ENCODE measurements around the gene APMAP.

Gene APMAP

GRCh38 chr20:24916412-24916811, 76.1 kb downstream of the APMAP start:
- no peaks in the 10 kb centered on the region for H3K79me2 ChIP-seq (ENCODE audit: insufficient read depth, low read depth)

GRCh38 chr20:24915892-24916291, 76.7 kb downstream of the APMAP start:
- Histone ChIP-seq H4K20me1 (ENCODE audit: insufficient read depth) (no peaks in the 10 kb centered on the region), H3K9ac (no peak overlapping the region), H3K27me3 (ENCODE audit: insufficient read depth, low read depth) (no peaks in the 10 kb centered on the region), H2AFZ (ENCODE audit: low read depth) (no peak overlapping the region), H3K4me1 (ENCODE audit: low read depth, poor library complexity, severe bottlenecking) (peaks cover 24% of the 10 kb centered on the region), H3K36me3 (ENCODE audit: insufficient read depth) (no peaks in the 10 kb centered on the region), H3K27ac (no peak overlapping the region), H3K79me2 (ENCODE audit: insufficient read depth, low read depth) (no peaks in the 10 kb centered on the region), H3K4me3 (IDR thresholded peaks at IDR 0.05; ENCODE audit: insufficient read depth, low read depth, low read length) (no peak overlapping the region), H3K4me2 (no peak overlapping the region)
- no peak for TF ChIP-seq CTCF (conservative IDR thresholded peaks at IDR 0.05; ENCODE audit: low read depth, low read length)

More at GRCh38 chr20:24916412-24916811, 76.1 kb downstream of the APMAP start:
- Histone ChIP-seq H3K36me3 (ENCODE audit: insufficient read depth) (no peaks in the 10 kb centered on the region), H3K9ac (no peak overlapping the region), H3K4me2 (no peak overlapping the region), H3K4me1 (ENCODE audit: low read depth, poor library complexity, severe bottlenecking) (peaks cover 24% of the 10 kb centered on the region), H3K27ac (no peak overlapping the region), H2AFZ (ENCODE audit: low read depth) (no peak overlapping the region), H3K4me3 (IDR thresholded peaks at IDR 0.05; ENCODE audit: insufficient read depth, low read depth, low read length) (no peak overlapping the region), H4K20me1 (ENCODE audit: insufficient read depth) (no peaks in the 10 kb centered on the region), H3K27me3 (ENCODE audit: insufficient read depth, low read depth) (no peaks in the 10 kb centered on the region)
- TF ChIP-seq CTCF (conservative IDR thresholded peaks at IDR 0.05; ENCODE audit: low read depth, low read length), result no peak

- no peaks in the 10 kb centered on the region for H3K79me2 ChIP-seq (ENCODE audit: insufficient read depth, low read depth)
- H3K9ac ChIP-seq, result no peak overlapping the region
- H4K20me1 ChIP-seq (ENCODE audit: insufficient read depth), result no peaks in the 10 kb centered on the region
- H3K27me3 ChIP-seq (ENCODE audit: insufficient read depth, low read depth), result no peaks in the 10 kb centered on the region
- peaks cover 22% of the 10 kb centered on the region for H3K4me1 ChIP-seq (ENCODE audit: low read depth, poor library complexity, severe bottlenecking)
- no peaks in the 10 kb centered on the region for H3K36me3 ChIP-seq (ENCODE audit: insufficient read depth)
- H3K27ac ChIP-seq, result no peak overlapping the region
- no peak overlapping the region for H3K4me3 ChIP-seq (IDR thresholded peaks at IDR 0.05; ENCODE audit: insufficient read depth, low read depth, low read length)
- no peak overlapping the region for H3K4me2 ChIP-seq
- no peak overlapping the region for H2AFZ ChIP-seq (ENCODE audit: low read depth)
- no peak for TF ChIP-seq CTCF (conservative IDR thresholded peaks at IDR 0.05; ENCODE audit: low read depth, low read length)
Observed at GRCh38 chr20:24915440-24915839, 77.1 kb downstream of the APMAP start.

- H3K79me2 ChIP-seq (ENCODE audit: insufficient read depth, low read depth), result no peaks in the 10 kb centered on the region
Observed at GRCh38 chr20:24914388-24915241, 77.9 kb downstream of the APMAP start.

More at GRCh38 chr20:24914388-24915241, 77.9 kb downstream of the APMAP start:
- no peak for TF ChIP-seq CTCF (conservative IDR thresholded peaks at IDR 0.05; ENCODE audit: low read depth, low read length)
- H3K27me3 ChIP-seq (ENCODE audit: insufficient read depth, low read depth), result no peaks in the 10 kb centered on the region
- no peak overlapping the region for H3K4me3 ChIP-seq (IDR thresholded peaks at IDR 0.05; ENCODE audit: insufficient read depth, low read depth, low read length)
- H4K20me1 ChIP-seq (ENCODE audit: insufficient read depth), result no peaks in the 10 kb centered on the region
- no peak overlapping the region for H3K4me2 ChIP-seq
- H3K27ac ChIP-seq, result no peak overlapping the region
- H2AFZ ChIP-seq (ENCODE audit: low read depth), result no peak overlapping the region
- H3K4me1 ChIP-seq (ENCODE audit: low read depth, poor library complexity, severe bottlenecking), result peaks cover 14% of the 10 kb centered on the region
- H3K9ac ChIP-seq, result no peak overlapping the region
- no peaks in the 10 kb centered on the region for H3K36me3 ChIP-seq (ENCODE audit: insufficient read depth)

Measured in KMS-11 (cell line).